Stomach (tissue), 4 donors: ENCODE results near the gene CLTC.

Source experiments
- EP300 ChIP-seq: sonication (generic); formaldehyde crosslinking; IDR thresholded peaks from one replicate; pipeline ENCODE4 v1.6.1; 2017; ENCODE audit warnings: antibody characterized with exemption
- POLR2A ChIP-seq, 4 donors: fragments of 450-650 bp; IDR thresholded peaks; one replicate each; pipeline ENCODE4 v1.6.1; 2016; ENCODE audit warnings: antibody characterized with exemption in 4 of 4, control low read depth in 2 of 4, mild to moderate bottlenecking in 1 of 4, moderate library complexity in 1 of 4
- POLR2AphosphoS5 ChIP-seq, 3 donors: sonication (generic); formaldehyde crosslinking; IDR thresholded peaks; one replicate each; pipeline ENCODE4 v1.6.1; 2016; ENCODE audit warnings: antibody characterized with exemption in 3 of 3
- TF ChIP-seq, protein P1 (sequence below), 7 experiments: fragments of 450-650 bp in 4 of 7; fragments of 200-600 bp in 3 of 7; sonication (generic) in 3 of 7; IDR thresholded peaks; one replicate each; pipeline ENCODE4 v1.5.1; 2016 to 2019; ENCODE audit warnings: antibody characterized with exemption in 7 of 7, control low read depth in 2 of 7, mild to moderate bottlenecking in 1 of 7

GRCh38 chr17:59637611-59638310 is 18.1 kb downstream of the CLTC start:
- TF ChIP-seq, protein P1, sequence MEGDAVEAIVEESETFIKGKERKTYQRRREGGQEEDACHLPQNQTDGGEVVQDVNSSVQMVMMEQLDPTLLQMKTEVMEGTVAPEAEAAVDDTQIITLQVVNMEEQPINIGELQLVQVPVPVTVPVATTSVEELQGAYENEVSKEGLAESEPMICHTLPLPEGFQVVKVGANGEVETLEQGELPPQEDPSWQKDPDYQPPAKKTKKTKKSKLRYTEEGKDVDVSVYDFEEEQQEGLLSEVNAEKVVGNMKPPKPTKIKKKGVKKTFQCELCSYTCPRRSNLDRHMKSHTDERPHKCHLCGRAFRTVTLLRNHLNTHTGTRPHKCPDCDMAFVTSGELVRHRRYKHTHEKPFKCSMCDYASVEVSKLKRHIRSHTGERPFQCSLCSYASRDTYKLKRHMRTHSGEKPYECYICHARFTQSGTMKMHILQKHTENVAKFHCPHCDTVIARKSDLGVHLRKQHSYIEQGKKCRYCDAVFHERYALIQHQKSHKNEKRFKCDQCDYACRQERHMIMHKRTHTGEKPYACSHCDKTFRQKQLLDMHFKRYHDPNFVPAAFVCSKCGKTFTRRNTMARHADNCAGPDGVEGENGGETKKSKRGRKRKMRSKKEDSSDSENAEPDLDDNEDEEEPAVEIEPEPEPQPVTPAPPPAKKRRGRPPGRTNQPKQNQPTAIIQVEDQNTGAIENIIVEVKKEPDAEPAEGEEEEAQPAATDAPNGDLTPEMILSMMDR (IDR thresholded peaks at IDR 0.05), result no peak
- TF ChIP-seq POLR2AphosphoS5 (IDR thresholded peaks at IDR 0.05) (no peak), EP300 (no peak), POLR2A (IDR thresholded peaks at IDR 0.05) (no peak)
